Measurements from ENCODE around the gene S100A10.

DNA sequence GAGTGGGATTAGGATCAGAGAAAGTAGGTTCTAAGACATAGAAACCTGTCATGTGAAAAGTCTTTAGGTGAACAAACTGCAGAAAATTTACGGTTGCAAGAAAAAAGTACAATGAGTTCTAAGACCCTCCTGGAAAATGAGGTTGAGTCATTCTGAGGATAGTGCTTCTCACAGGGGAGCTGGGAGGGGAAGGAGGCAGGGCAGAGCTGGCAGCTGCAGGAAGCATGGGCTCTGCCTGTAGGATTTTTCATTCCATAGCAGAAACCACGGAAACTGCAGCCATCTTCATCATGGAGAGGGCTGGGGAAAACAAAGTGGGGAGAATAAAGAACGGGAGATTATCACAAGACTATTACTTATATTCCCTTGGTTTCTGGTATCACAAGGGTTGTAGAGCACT, 58.5 kb downstream of the S100A10 start:
- TF ChIP-seq, protein P1, sequence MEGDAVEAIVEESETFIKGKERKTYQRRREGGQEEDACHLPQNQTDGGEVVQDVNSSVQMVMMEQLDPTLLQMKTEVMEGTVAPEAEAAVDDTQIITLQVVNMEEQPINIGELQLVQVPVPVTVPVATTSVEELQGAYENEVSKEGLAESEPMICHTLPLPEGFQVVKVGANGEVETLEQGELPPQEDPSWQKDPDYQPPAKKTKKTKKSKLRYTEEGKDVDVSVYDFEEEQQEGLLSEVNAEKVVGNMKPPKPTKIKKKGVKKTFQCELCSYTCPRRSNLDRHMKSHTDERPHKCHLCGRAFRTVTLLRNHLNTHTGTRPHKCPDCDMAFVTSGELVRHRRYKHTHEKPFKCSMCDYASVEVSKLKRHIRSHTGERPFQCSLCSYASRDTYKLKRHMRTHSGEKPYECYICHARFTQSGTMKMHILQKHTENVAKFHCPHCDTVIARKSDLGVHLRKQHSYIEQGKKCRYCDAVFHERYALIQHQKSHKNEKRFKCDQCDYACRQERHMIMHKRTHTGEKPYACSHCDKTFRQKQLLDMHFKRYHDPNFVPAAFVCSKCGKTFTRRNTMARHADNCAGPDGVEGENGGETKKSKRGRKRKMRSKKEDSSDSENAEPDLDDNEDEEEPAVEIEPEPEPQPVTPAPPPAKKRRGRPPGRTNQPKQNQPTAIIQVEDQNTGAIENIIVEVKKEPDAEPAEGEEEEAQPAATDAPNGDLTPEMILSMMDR (conservative IDR thresholded peaks at IDR 0.05; ENCODE audit: low read depth in 2 of 2), result no peak
- TF ChIP-seq STAT1 (IDR thresholded peaks at IDR 0.05; ENCODE audit: unreplicated experiment) (no peak), POLR2AphosphoS5 (IDR thresholded peaks at IDR 0.05; ENCODE audit: low read depth) (no peak), EZH2 (IDR thresholded peaks at IDR 0.05; ENCODE audit: low read depth, unreplicated experiment) (no peak), NANOG (IDR thresholded peaks at IDR 0.05; ENCODE audit: borderline replicate concordance) (no peak), JUNB (IDR thresholded peaks at IDR 0.05; ENCODE audit: unreplicated experiment) (no peak), ZNF114 (CRISPR knock-in tag; IDR thresholded peaks at IDR 0.05) (no peak), ZNF331 (CRISPR knock-in tag; IDR thresholded peaks at IDR 0.05; ENCODE audit: low read depth) (no peak), EZH2phosphoT487 (IDR thresholded peaks at IDR 0.05; ENCODE audit: unreplicated experiment) (no peak), CREB1 (CRISPR knock-in tag; IDR thresholded peaks at IDR 0.05; ENCODE audit: low read depth) (no peak)
- TF ChIP-seq, protein P2, sequence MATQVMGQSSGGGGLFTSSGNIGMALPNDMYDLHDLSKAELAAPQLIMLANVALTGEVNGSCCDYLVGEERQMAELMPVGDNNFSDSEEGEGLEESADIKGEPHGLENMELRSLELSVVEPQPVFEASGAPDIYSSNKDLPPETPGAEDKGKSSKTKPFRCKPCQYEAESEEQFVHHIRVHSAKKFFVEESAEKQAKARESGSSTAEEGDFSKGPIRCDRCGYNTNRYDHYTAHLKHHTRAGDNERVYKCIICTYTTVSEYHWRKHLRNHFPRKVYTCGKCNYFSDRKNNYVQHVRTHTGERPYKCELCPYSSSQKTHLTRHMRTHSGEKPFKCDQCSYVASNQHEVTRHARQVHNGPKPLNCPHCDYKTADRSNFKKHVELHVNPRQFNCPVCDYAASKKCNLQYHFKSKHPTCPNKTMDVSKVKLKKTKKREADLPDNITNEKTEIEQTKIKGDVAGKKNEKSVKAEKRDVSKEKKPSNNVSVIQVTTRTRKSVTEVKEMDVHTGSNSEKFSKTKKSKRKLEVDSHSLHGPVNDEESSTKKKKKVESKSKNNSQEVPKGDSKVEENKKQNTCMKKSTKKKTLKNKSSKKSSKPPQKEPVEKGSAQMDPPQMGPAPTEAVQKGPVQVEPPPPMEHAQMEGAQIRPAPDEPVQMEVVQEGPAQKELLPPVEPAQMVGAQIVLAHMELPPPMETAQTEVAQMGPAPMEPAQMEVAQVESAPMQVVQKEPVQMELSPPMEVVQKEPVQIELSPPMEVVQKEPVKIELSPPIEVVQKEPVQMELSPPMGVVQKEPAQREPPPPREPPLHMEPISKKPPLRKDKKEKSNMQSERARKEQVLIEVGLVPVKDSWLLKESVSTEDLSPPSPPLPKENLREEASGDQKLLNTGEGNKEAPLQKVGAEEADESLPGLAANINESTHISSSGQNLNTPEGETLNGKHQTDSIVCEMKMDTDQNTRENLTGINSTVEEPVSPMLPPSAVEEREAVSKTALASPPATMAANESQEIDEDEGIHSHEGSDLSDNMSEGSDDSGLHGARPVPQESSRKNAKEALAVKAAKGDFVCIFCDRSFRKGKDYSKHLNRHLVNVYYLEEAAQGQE (IDR thresholded peaks at IDR 0.05; ENCODE audit: unreplicated experiment), result no peak
- TF ChIP-seq, protein P3, sequence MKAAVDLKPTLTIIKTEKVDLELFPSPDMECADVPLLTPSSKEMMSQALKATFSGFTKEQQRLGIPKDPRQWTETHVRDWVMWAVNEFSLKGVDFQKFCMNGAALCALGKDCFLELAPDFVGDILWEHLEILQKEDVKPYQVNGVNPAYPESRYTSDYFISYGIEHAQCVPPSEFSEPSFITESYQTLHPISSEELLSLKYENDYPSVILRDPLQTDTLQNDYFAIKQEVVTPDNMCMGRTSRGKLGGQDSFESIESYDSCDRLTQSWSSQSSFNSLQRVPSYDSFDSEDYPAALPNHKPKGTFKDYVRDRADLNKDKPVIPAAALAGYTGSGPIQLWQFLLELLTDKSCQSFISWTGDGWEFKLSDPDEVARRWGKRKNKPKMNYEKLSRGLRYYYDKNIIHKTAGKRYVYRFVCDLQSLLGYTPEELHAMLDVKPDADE (IDR thresholded peaks at IDR 0.05), result no peak
